ENCODE results near the gene ZNF519.
"Not testable (repeated sequence)": the region's sequence is repeated elsewhere in the genome, so short reads cannot be mapped to it uniquely, and the experiment has no call there.

DNA sequence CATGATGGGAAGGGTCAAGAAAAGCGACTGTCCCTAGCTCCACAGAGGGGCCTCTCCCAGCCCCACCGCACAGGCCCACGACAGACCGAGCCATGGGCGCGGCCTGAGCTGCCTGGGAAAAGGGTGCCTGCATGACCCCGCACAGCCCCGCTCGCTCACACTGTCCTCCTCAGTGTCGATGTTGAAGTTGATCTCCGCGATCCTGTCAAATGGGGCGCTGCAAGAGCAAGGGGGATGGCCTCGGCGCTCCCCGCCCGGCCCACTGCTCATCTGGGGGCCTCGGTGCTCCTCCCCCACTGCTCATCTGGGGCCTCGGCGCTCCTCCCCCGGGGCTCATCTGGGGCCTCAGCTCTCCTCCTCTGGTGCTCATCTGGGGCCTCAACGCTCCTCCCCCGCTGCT lies 14.5 kb upstream of the ZNF519 start:
- not testable (repeated sequence) for TF ChIP-seq POLR2A, POLR2AphosphoS5 (IDR thresholded peaks at IDR 0.05)
- TF ChIP-seq, protein P1, sequence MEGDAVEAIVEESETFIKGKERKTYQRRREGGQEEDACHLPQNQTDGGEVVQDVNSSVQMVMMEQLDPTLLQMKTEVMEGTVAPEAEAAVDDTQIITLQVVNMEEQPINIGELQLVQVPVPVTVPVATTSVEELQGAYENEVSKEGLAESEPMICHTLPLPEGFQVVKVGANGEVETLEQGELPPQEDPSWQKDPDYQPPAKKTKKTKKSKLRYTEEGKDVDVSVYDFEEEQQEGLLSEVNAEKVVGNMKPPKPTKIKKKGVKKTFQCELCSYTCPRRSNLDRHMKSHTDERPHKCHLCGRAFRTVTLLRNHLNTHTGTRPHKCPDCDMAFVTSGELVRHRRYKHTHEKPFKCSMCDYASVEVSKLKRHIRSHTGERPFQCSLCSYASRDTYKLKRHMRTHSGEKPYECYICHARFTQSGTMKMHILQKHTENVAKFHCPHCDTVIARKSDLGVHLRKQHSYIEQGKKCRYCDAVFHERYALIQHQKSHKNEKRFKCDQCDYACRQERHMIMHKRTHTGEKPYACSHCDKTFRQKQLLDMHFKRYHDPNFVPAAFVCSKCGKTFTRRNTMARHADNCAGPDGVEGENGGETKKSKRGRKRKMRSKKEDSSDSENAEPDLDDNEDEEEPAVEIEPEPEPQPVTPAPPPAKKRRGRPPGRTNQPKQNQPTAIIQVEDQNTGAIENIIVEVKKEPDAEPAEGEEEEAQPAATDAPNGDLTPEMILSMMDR (IDR thresholded peaks at IDR 0.05), result not testable (repeated sequence)

Data from prostate gland (tissue), 2 donors.